ENCODE measurements around the gene GOLGA8M.
A peak's percentile ranks its signal among the peaks of the same experiment; 100 is the strongest.
"Not testable (repeated sequence)": the region's sequence is repeated elsewhere in the genome, so short reads cannot be mapped to it uniquely, and the experiment has no call there.

GOLGA8M gene

GRCh38 chr15:28712270-28712669, at the start of gene GOLGA8M:
Gene GOLGA8M, minus strand, starts transcription at chr15:28712421. Its CDS starts 98 bp downstream, at chr15:28712323.
- not testable (repeated sequence) for H3K9me3 ChIP-seq (ENCODE audit: control insufficient read depth, insufficient read depth, low read length); H3K9ac ChIP-seq (ENCODE audit: low read depth, low read length); H3K36me3 ChIP-seq (ENCODE audit: insufficient read depth, low read length); H3K4me1 ChIP-seq (ENCODE audit: insufficient read depth, low read length)

- not testable (repeated sequence) for H3K4me1 ChIP-seq (ENCODE audit: insufficient read depth, low read length); H3K36me3 ChIP-seq (ENCODE audit: insufficient read depth, low read length); H3K9me3 ChIP-seq (ENCODE audit: control insufficient read depth, insufficient read depth, low read length); H3K9ac ChIP-seq (ENCODE audit: low read depth, low read length)
These were observed 30.7 kb upstream of the GOLGA8M start for GRCh38 chr15:28742890-28743289.

GRCh38 chr15:28738590-28739292, 26.5 kb upstream of the GOLGA8M start:
- not testable (repeated sequence) for H3K9me3 ChIP-seq (ENCODE audit: control insufficient read depth, insufficient read depth, low read length); H3K36me3 ChIP-seq (ENCODE audit: insufficient read depth, low read length); H3K4me1 ChIP-seq (ENCODE audit: insufficient read depth, low read length); H3K9ac ChIP-seq (ENCODE audit: low read depth, low read length)

GRCh38 chr15:28738200-28738561, 26.0 kb upstream of the GOLGA8M start:
- not testable (repeated sequence) for H3K4me1 ChIP-seq (ENCODE audit: insufficient read depth, low read length); H3K9me3 ChIP-seq (ENCODE audit: control insufficient read depth, insufficient read depth, low read length); H3K36me3 ChIP-seq (ENCODE audit: insufficient read depth, low read length)
- H3K9ac ChIP-seq (ENCODE audit: low read depth, low read length), result peak overlapping the region; percentile 44; the same call in 1 of the 2 replicates

- H3K9ac ChIP-seq (ENCODE audit: low read depth, low read length), result peak overlapping the region; percentile 44; the same call in 1 of the 2 replicates
These were observed 25.4 kb upstream of the GOLGA8M start for GRCh38 chr15:28737521-28738199.

GRCh38 chr15:28728061-28728460, 15.8 kb upstream of the GOLGA8M start:
- not testable (repeated sequence) for H3K9me3 ChIP-seq (ENCODE audit: control insufficient read depth, insufficient read depth, low read length); H3K4me1 ChIP-seq (ENCODE audit: insufficient read depth, low read length); H3K36me3 ChIP-seq (ENCODE audit: insufficient read depth, low read length)
- H3K9ac ChIP-seq (ENCODE audit: low read depth, low read length), result 0 out of 2 replicates have a peak overlapping the region, but pooled peaks have one; percentile 30

More at GRCh38 chr15:28737521-28738199, 25.4 kb upstream of the GOLGA8M start:
- not testable (repeated sequence) for H3K9me3 ChIP-seq (ENCODE audit: control insufficient read depth, insufficient read depth, low read length); H3K36me3 ChIP-seq (ENCODE audit: insufficient read depth, low read length); H3K4me1 ChIP-seq (ENCODE audit: insufficient read depth, low read length)

- H3K4me1 ChIP-seq (ENCODE audit: insufficient read depth, low read length); H3K9me3 ChIP-seq (ENCODE audit: control insufficient read depth, insufficient read depth, low read length); H3K9ac ChIP-seq (ENCODE audit: low read depth, low read length); H3K36me3 ChIP-seq (ENCODE audit: insufficient read depth, low read length): not testable (repeated sequence)
These were observed 14.8 kb upstream of the GOLGA8M start for GRCh38 chr15:28727026-28727425.

GRCh38 chr15:28726102-28726501, 13.9 kb upstream of the GOLGA8M start:
- Histone ChIP-seq H3K9ac (ENCODE audit: low read depth, low read length) (no peak overlapping the region), H3K36me3 (ENCODE audit: insufficient read depth, low read length) (no peaks in the 10 kb centered on the region), H3K4me1 (ENCODE audit: insufficient read depth, low read length) (no peaks in the 10 kb centered on the region), H3K9me3 (ENCODE audit: control insufficient read depth, insufficient read depth, low read length) (no peaks in the 10 kb centered on the region)

GRCh38 chr15:28725556-28725955, 13.3 kb upstream of the GOLGA8M start:
- Histone ChIP-seq H3K36me3 (ENCODE audit: insufficient read depth, low read length) (no peaks in the 10 kb centered on the region), H3K4me1 (ENCODE audit: insufficient read depth, low read length) (no peaks in the 10 kb centered on the region)

GRCh38 chr15:28723986-28724385, 11.8 kb upstream of the GOLGA8M start:
- H3K9me3 ChIP-seq (ENCODE audit: control insufficient read depth, insufficient read depth, low read length); H3K36me3 ChIP-seq (ENCODE audit: insufficient read depth, low read length); H3K4me1 ChIP-seq (ENCODE audit: insufficient read depth, low read length); H3K9ac ChIP-seq (ENCODE audit: low read depth, low read length): not testable (repeated sequence)

More at GRCh38 chr15:28725556-28725955, 13.3 kb upstream of the GOLGA8M start:
- H3K9ac ChIP-seq (ENCODE audit: low read depth, low read length), result no peak overlapping the region
- H3K9me3 ChIP-seq (ENCODE audit: control insufficient read depth, insufficient read depth, low read length), result no peaks in the 10 kb centered on the region

GRCh38 chr15:28719626-28720025, 7.4 kb upstream of the GOLGA8M start:
- H3K36me3 ChIP-seq (ENCODE audit: insufficient read depth, low read length); H3K9me3 ChIP-seq (ENCODE audit: control insufficient read depth, insufficient read depth, low read length); H3K9ac ChIP-seq (ENCODE audit: low read depth, low read length); H3K4me1 ChIP-seq (ENCODE audit: insufficient read depth, low read length): not testable (repeated sequence)

GRCh38 chr15:28718576-28718975, 6.4 kb upstream of the GOLGA8M start:
- not testable (repeated sequence) for H3K9ac ChIP-seq (ENCODE audit: low read depth, low read length); H3K4me1 ChIP-seq (ENCODE audit: insufficient read depth, low read length); H3K36me3 ChIP-seq (ENCODE audit: insufficient read depth, low read length); H3K9me3 ChIP-seq (ENCODE audit: control insufficient read depth, insufficient read depth, low read length)

- H3K36me3 ChIP-seq (ENCODE audit: insufficient read depth, low read length); H3K9ac ChIP-seq (ENCODE audit: low read depth, low read length); H3K4me1 ChIP-seq (ENCODE audit: insufficient read depth, low read length); H3K9me3 ChIP-seq (ENCODE audit: control insufficient read depth, insufficient read depth, low read length): not testable (repeated sequence)
These were observed 2.0 kb upstream of the GOLGA8M start for GRCh38 chr15:28714176-28714575.

GRCh38 chr15:28703927-28704326, 8.3 kb downstream of the GOLGA8M start:
- not testable (repeated sequence) for H3K9ac ChIP-seq (ENCODE audit: low read depth, low read length); H3K36me3 ChIP-seq (ENCODE audit: insufficient read depth, low read length); H3K4me1 ChIP-seq (ENCODE audit: insufficient read depth, low read length); H3K9me3 ChIP-seq (ENCODE audit: control insufficient read depth, insufficient read depth, low read length)

- H3K36me3 ChIP-seq (ENCODE audit: insufficient read depth, low read length); H3K4me1 ChIP-seq (ENCODE audit: insufficient read depth, low read length); H3K9ac ChIP-seq (ENCODE audit: low read depth, low read length); H3K9me3 ChIP-seq (ENCODE audit: control insufficient read depth, insufficient read depth, low read length): not testable (repeated sequence)
These were observed 9.8 kb downstream of the GOLGA8M start for GRCh38 chr15:28702427-28702826.

Measured in ES-I3 (cell line).